B cell (primary cell): Measurements from ENCODE around the gene ENSA. TPM values are rescaled to one million over a fixed set of nuclear protein-coding genes. Genes with fewer than 3 reads are reported as not detected.
"Not testable (repeated sequence)": the region's sequence is repeated elsewhere in the genome, so short reads cannot be mapped to it uniquely, and the experiment has no call there.

Experiments
- ATAC-seq: fragments of 200-7000 bp; cut with Tn5 transposase; one replicate; pipeline ENCODE4 v1.10.0; 2021; ENCODE audit warnings: low read depth, mild to moderate bottlenecking, moderate number of reproducible peaks, moderate library complexity
- CTCF ChIA-PET: fragments of 350-600 bp; sonication (Branson Sonifier 250); formaldehyde crosslinking; loops from one replicate; lab custom pipeline; 2021; ENCODE audit warnings: antibody characterized with exemption, inconsistent platforms; lab: Charles Lee
- POLR2A ChIA-PET: fragments of 350-600 bp; sonication (Branson Sonifier 250); formaldehyde crosslinking; loops from one replicate; lab custom pipeline; 2021; ENCODE audit warnings: antibody characterized with exemption; lab: Charles Lee
- DNase-seq: peaks from one replicate; pipeline ENCODE4 v3.0.0; 2013
- H2AFZ ChIP-seq: 2 replicates; pipeline ENCODE4 v1.6.1; 2012; ENCODE audit warnings: mild to moderate bottlenecking, low read depth, low read length; ENCODE audit not compliant: insufficient read depth, poor library complexity, severe bottlenecking
- H3K27ac ChIP-seq, 2 donors: 1 replicate in 1 of 2; 2 replicates in 1 of 2; pipeline ENCODE4 v1.5.1; 2012 to 2013; ENCODE audit warnings: low read length in 2 of 2, mild to moderate bottlenecking in 2 of 2, moderate library complexity in 1 of 2
- H3K27me3 ChIP-seq, 4 experiments: fragments of 200-600 bp in 1 of 4; sonication (generic) in 1 of 4; replicated peaks in 1 of 4; 1 replicate in 2 of 4; 2 replicates in 2 of 4; pipeline versions ENCODE4 v1.6.1 to v1.7.0; 2013 to 2016; ENCODE audit warnings: low read length in 3 of 4, mild to moderate bottlenecking in 2 of 4, mixed read lengths in 1 of 4, moderate library complexity in 1 of 4; ENCODE audit not compliant: insufficient read depth in 4 of 4, control insufficient read depth in 3 of 4; ENCODE audit errors: control extremely low read depth in 1 of 4
- H3K36me3 ChIP-seq, 2 experiments: replicated peaks in 1 of 2; 1 replicate in 1 of 2; 2 replicates in 1 of 2; pipeline versions ENCODE4 v1.6.1 to v1.7.1; 2013; ENCODE audit warnings: low read length in 1 of 2; ENCODE audit not compliant: insufficient read depth in 2 of 2, control insufficient read depth in 1 of 2; ENCODE audit errors: control extremely low read depth in 1 of 2, extremely low read depth in 1 of 2
- H3K4me1 ChIP-seq, 2 donors: fragments of 200-600 bp in 1 of 2; sonication (generic) in 1 of 2; 1 replicate in 1 of 2; 2 replicates in 1 of 2; pipeline versions ENCODE4 v1.5.1 to v1.6.1; 2013 to 2017; ENCODE audit warnings: low read length in 2 of 2; ENCODE audit not compliant: control insufficient read depth in 2 of 2, insufficient read depth in 2 of 2
- H3K4me2 ChIP-seq: replicated peaks from 2 replicates; pipeline ENCODE3; 2012; ENCODE audit warnings: mild to moderate bottlenecking, low read depth, low read length; ENCODE audit not compliant: poor library complexity, severe bottlenecking
- H3K4me3 ChIP-seq, 5 experiments: fragments of 200-600 bp in 1 of 5; sonication (generic) in 1 of 5; 1 replicate in 3 of 5; 2 replicates in 2 of 5; pipeline versions ENCODE4 v1.5.1 to v1.7.0; 2011 to 2016; ENCODE audit warnings: low read length in 4 of 5, mild to moderate bottlenecking in 4 of 5, low read depth in 2 of 5, control low read depth in 1 of 5, moderate library complexity in 1 of 5; ENCODE audit not compliant: insufficient read depth in 1 of 5; ENCODE audit errors: control extremely low read depth in 1 of 5, extremely low read depth in 1 of 5
- H3K79me2 ChIP-seq: fragments of 200-600 bp; sonication (generic); one replicate; pipeline ENCODE4 v1.6.0; 2016; ENCODE audit warnings: low read length; ENCODE audit not compliant: control insufficient read depth, insufficient read depth
- H3K9ac ChIP-seq: fragments of 200-600 bp; sonication (generic); 2 replicates; pipeline ENCODE4 v1.6.1; 2017; ENCODE audit warnings: mild to moderate bottlenecking, low read length, moderate library complexity
- H3K9me3 ChIP-seq, 3 donors: one replicate each; pipeline versions ENCODE4 v1.6.1 to v1.7.1; 2013; ENCODE audit warnings: low read length in 2 of 3; ENCODE audit not compliant: control insufficient read depth in 2 of 3, insufficient read depth in 1 of 3; ENCODE audit errors: control extremely low read depth in 1 of 3
- H4K20me1 ChIP-seq: 2 replicates; pipeline ENCODE4 v1.6.0; 2012; ENCODE audit warnings: mild to moderate bottlenecking, low read length; ENCODE audit not compliant: insufficient read depth, control insufficient read depth, poor library complexity, severe bottlenecking
- H3K27ac Mint-ChIP-seq: one replicate; pipeline ENCODE4 v1.8.0; 2021; ENCODE audit warnings: mixed read lengths
- H3K27me3 Mint-ChIP-seq: one replicate; pipeline ENCODE4 v1.8.0; 2021; ENCODE audit warnings: mixed read lengths
- H3K4me1 Mint-ChIP-seq: one replicate; pipeline ENCODE4 v1.8.0; 2021; ENCODE audit warnings: mixed read lengths
- H3K4me3 Mint-ChIP-seq: one replicate; pipeline ENCODE4 v1.8.0; 2021; ENCODE audit warnings: mixed read lengths
- H3K9me3 Mint-ChIP-seq: one replicate; pipeline ENCODE4 v1.8.0; 2022; ENCODE audit warnings: mixed read lengths; ENCODE audit not compliant: insufficient read depth
- CTCF ChIP-seq: fragments of 200-600 bp; IDR thresholded peaks from one replicate; pipeline ENCODE4 v1.8.0; 2022; ENCODE audit warnings: antibody characterized with exemption, mild to moderate bottlenecking
- EZH2 ChIP-seq: IDR thresholded peaks from 2 replicates; pipeline ENCODE4 v1.6.1; 2012; ENCODE audit warnings: borderline replicate concordance, low read depth, mild to moderate bottlenecking, moderate library complexity, low read length; ENCODE audit not compliant: insufficient read depth, poor library complexity, severe bottlenecking
- WGBS: methylation state at CpG from one replicate; pipeline ENCODE4 v1.1.5; 2013; ENCODE audit warnings: missing lambda C conversion rate; ENCODE audit not compliant: insufficient coverage; 5-methylcytosine and 5-hydroxymethylcytosine counted together
- intact Hi-C: fragments of 100-400 bp; cut with micrococcal nuclease; formaldehyde crosslinking; loops from one replicate; pipeline ENCODE4 v1.10.0; 2022
- polyA plus RNA-seq: library from polyadenylated mRNA; depleted of rRNA; stranded (reverse); fragments of >200 nt; gene quantifications from 2 replicates; pipeline ENCODE4 v1.2.3, GENCODE V29; 2012
- total RNA-seq, 2 donors: library from RNA; stranded (reverse); fragments of 120-200 nt in 1 of 2; gene quantifications; 1 replicate in 1 of 2; 2 replicates in 1 of 2; pipeline versions ENCODE4 v1.2.3 to v1.2.4, GENCODE V29; 2013 to 2022

The ENSA gene
- total and polyA plus RNA-seq, 2 donors (not counting 1 experiment from before 2014, with no cell fraction given): 85.5 to 115 TPM

DNA sequence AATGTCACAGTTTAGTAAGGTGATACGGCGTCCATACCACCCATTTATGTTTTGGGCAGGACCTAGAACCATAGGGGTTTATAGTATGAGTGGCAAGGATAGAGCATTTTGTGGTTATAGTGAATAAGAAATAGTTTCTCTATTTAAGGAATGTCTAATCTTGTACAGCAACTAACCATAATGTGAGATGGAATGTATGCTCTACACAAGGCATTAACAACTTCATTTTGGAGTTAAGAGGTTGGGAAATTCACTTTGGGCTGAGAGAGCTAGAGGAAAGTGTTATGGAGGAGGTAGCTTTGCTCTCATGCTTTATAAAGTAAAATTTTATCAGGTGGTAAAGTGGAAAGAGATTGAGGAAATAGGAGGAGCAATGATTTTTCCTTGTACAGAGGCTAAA is 47.0 kb downstream of the ENSA start:
- CTCF ChIA-PET: interaction anchor here (1.2 to 19.2 kb wide), 3 partner anchors 21 to 45 kb away, joined by 3 to 497 read pairs (median 157); no protein-coding TSS in a partner anchor
- POLR2A ChIA-PET: no interaction called here

DNA sequence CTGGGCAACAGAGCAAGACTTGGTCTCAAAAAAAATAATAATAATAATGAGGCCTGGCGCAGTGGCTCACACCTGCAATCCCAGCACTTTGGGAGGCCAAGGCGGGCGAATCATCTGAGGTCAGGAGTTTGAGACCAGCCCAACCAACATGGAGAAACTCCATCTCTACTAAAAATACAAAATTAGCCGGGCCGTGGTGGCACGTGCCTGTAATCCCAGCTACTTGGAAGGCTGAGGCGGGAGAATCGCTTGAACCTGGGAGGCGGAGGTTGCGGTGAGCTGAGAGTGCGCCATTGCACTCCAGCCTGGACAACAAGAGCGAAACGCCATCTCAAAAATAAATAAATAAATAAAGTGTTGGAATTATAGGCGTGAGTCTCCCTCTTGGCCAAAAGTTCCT is 47.5 kb downstream of the ENSA start:
- H3K4me2 ChIP-seq, H3K27ac ChIP-seq, POLR2A ChIA-PET, H3K9me3 Mint-ChIP-seq, H3K4me3 ChIP-seq, DNase-seq, H3K4me3 Mint-ChIP-seq, H3K27me3 Mint-ChIP-seq, intact Hi-C loops, H3K27me3 ChIP-seq, H3K9ac ChIP-seq, H2AFZ ChIP-seq, H3K9me3 ChIP-seq, ATAC-seq, H3K27ac Mint-ChIP-seq: not testable (repeated sequence)
- Histone ChIP-seq H3K79me2 (peaks cover 40% of the 10 kb centered on the region), H3K36me3 (peaks cover 0 to 21% of the 10 kb centered on the region in 2 experiments), H3K4me1 (peaks cover 10 to 14% of the 10 kb centered on the region in 2 donors), H4K20me1 (peaks cover 24% of the 10 kb centered on the region)
- CTCF ChIA-PET: interaction anchor here (1.2 to 19.2 kb wide), 3 partner anchors 20 to 45 kb away, joined by 3 to 497 read pairs (median 157); no protein-coding TSS in a partner anchor
- H3K4me1 Mint-ChIP-seq: peaks cover 25% of the 10 kb centered on the region
- WGBS: 89% methylated on average over 3 of the region's 14 CpGs

More for the DNA sequence above, 47.0 kb downstream of the ENSA start:
- H3K4me1 ChIP-seq: peaks cover 10 to 12% of the 10 kb centered on the region in 2 donors
- no CpG with 5 or more reads among the region's 2 CpGs for WGBS
- H3K9ac ChIP-seq: no peak overlapping the region
- no peaks in the 10 kb centered on the region for H3K27me3 ChIP-seq
- Mint-ChIP-seq H3K27me3 (no peaks in the 10 kb centered on the region), H3K4me1 (peaks cover 21% of the 10 kb centered on the region), H3K9me3 (no peaks in the 10 kb centered on the region), H3K4me3 (no peak overlapping the region), H3K27ac (no peak overlapping the region)
- intact Hi-C loops: no loop called here
- H3K4me3 ChIP-seq: no peak overlapping the region
- TF ChIP-seq CTCF: no peak
- no peak for TF ChIP-seq EZH2
- no peak overlapping the region for H3K27ac ChIP-seq
- no peak overlapping the region for H2AFZ ChIP-seq
- H3K79me2 ChIP-seq: peaks cover 36% of the 10 kb centered on the region
- peaks cover 20% of the 10 kb centered on the region for H4K20me1 ChIP-seq
- H3K36me3 ChIP-seq: peaks cover 0 to 17% of the 10 kb centered on the region in 2 experiments
- DNase-seq: no peak
- no peak overlapping the region for H3K4me2 ChIP-seq
- peaks cover 0 to 3% (median 0%) of the 10 kb centered on the region in 3 donors for H3K9me3 ChIP-seq
- no peak for ATAC-seq

DNA sequence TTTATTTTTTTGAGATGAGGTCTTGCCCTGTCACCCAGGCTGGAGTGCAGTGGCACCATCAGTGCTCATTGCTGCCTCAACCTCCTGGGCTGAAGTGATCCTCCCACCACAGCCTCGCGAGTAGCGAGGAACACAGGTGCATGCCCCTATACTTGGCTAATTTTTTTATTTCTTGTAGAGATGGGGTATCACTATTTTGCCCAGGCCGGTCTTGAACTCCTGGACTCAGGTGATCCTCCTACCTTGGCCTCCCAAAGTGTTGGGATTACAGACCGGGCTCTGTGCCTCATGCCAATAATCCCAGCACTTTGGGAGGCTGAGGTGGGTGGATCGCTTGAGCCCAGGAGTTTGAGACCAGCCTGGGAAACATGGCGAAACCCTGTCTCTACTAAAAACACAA is 48.0 kb downstream of the ENSA start:
- ChIA-PET POLR2A (interaction anchor here (2.8 kb wide), 1 partner anchor 48 kb away, joined by 18 read pairs; the partner anchor contains the start of gene ENSA), CTCF (interaction anchor here (18.0 to 19.2 kb wide), 2 partner anchors 20 to 39 kb away, joined by 157 to 497 read pairs; no protein-coding TSS in a partner anchor)
- Histone ChIP-seq H3K36me3 (peaks cover 0 to 26% of the 10 kb centered on the region in 2 experiments), H3K79me2 (peaks cover 46% of the 10 kb centered on the region), H3K4me1 (peaks cover 10 to 17% of the 10 kb centered on the region in 2 donors), H4K20me1 (peaks cover 30% of the 10 kb centered on the region)
- H3K27me3 ChIP-seq, H3K4me2 ChIP-seq, ATAC-seq, H3K4me3 Mint-ChIP-seq, DNase-seq, H3K27me3 Mint-ChIP-seq, intact Hi-C loops, H3K9me3 Mint-ChIP-seq, H3K27ac ChIP-seq, H3K4me3 ChIP-seq, H2AFZ ChIP-seq, H3K9ac ChIP-seq, H3K9me3 ChIP-seq, H3K27ac Mint-ChIP-seq: not testable (repeated sequence)
- WGBS: 96% methylated on average over 3 of the region's 7 CpGs
- peaks cover 29% of the 10 kb centered on the region for H3K4me1 Mint-ChIP-seq
